Upper lobe of left lung (tissue), 4 donors: ENCODE results near the gene AKT1.
"Not testable (repeated sequence)": the region's sequence is repeated elsewhere in the genome, so short reads cannot be mapped to it uniquely, and the experiment has no call there.

ENCODE experiments used
- CTCF ChIP-seq, 6 experiments: fragments of 450-650 bp in 4 of 6; fragments of 200-600 bp in 2 of 6; sonication (generic) in 2 of 6; IDR thresholded peaks; one replicate each; pipeline ENCODE4 v1.5.1; 2016 to 2019; ENCODE audit warnings: antibody characterized with exemption in 6 of 6
- EP300 ChIP-seq, 4 donors: sonication (generic); formaldehyde crosslinking; IDR thresholded peaks; one replicate each; pipeline ENCODE4 v1.5.1; 2017; ENCODE audit warnings: antibody characterized with exemption in 4 of 4, control low read depth in 2 of 4
- POLR2A ChIP-seq, 4 donors: fragments of 450-650 bp; IDR thresholded peaks; one replicate each; pipeline ENCODE4 v1.5.1; 2016 to 2017; ENCODE audit warnings: antibody characterized with exemption in 4 of 4, mild to moderate bottlenecking in 2 of 4
- POLR2AphosphoS5 ChIP-seq, 2 donors: sonication (generic); formaldehyde crosslinking; IDR thresholded peaks; one replicate each; pipeline ENCODE4 v1.5.1; 2017; ENCODE audit warnings: antibody characterized with exemption in 2 of 2

GRCh38 chr14:104729176-104729834 lies 66.2 kb downstream of the AKT1 start:
- TF ChIP-seq POLR2A, EP300, CTCF, POLR2AphosphoS5 (IDR thresholded peaks at IDR 0.05): not testable (repeated sequence)
